SJSA1 (cell line): ENCODE results near the gene INPP5K. TPM values are rescaled to one million over a fixed set of nuclear protein-coding genes. Genes with fewer than 3 reads are reported as not detected.

Experiments used
- DNase-seq, 2 experiments: peaks; one replicate each; pipeline ENCODE4 v3.0.0-alpha.2; 2015 to 2020; ENCODE audit warnings: low spot score in 2 of 2, low read depth in 1 of 2
- H3K27ac ChIP-seq: fragments of 250-450 bp; sonication (Bioruptor Pico); 2 replicates; pipeline ENCODE4 v1.5.1; 2020; ENCODE audit warnings: mild to moderate bottlenecking, moderate library complexity
- H3K27me3 ChIP-seq: fragments of 250-450 bp; sonication (Bioruptor Pico); replicated peaks from 2 replicates; pipeline ENCODE4 v1.5.1; 2020; ENCODE audit warnings: mild to moderate bottlenecking, moderate library complexity
- H3K36me3 ChIP-seq: fragments of 250-450 bp; sonication (Bioruptor Pico); 2 replicates; pipeline ENCODE4 v1.5.1; 2020; ENCODE audit warnings: mild to moderate bottlenecking
- H3K4me1 ChIP-seq: fragments of 250-450 bp; sonication (Bioruptor Pico); replicated peaks from 2 replicates; pipeline ENCODE4 v1.6.1; 2021; ENCODE audit warnings: mild to moderate bottlenecking
- H3K4me3 ChIP-seq: fragments of 250-450 bp; sonication (Bioruptor Pico); 2 replicates; pipeline ENCODE4 v1.5.1; 2020; ENCODE audit warnings: mild to moderate bottlenecking
- H3K9me3 ChIP-seq: fragments of 250-450 bp; sonication (Bioruptor Pico); replicated peaks from 2 replicates; pipeline ENCODE4 v1.5.1; 2020; ENCODE audit warnings: mild to moderate bottlenecking
- total RNA-seq: library from RNA; depleted of rRNA; stranded (reverse); fragments of >200 nt; shearing (Covaris generic); gene quantifications from 2 replicates; pipeline ENCODE4 v1.2.3, GENCODE V29; 2014

Gene INPP5K
- total RNA-seq, 1 experiment from 2014 or later, result 18.1 TPM

DNA sequence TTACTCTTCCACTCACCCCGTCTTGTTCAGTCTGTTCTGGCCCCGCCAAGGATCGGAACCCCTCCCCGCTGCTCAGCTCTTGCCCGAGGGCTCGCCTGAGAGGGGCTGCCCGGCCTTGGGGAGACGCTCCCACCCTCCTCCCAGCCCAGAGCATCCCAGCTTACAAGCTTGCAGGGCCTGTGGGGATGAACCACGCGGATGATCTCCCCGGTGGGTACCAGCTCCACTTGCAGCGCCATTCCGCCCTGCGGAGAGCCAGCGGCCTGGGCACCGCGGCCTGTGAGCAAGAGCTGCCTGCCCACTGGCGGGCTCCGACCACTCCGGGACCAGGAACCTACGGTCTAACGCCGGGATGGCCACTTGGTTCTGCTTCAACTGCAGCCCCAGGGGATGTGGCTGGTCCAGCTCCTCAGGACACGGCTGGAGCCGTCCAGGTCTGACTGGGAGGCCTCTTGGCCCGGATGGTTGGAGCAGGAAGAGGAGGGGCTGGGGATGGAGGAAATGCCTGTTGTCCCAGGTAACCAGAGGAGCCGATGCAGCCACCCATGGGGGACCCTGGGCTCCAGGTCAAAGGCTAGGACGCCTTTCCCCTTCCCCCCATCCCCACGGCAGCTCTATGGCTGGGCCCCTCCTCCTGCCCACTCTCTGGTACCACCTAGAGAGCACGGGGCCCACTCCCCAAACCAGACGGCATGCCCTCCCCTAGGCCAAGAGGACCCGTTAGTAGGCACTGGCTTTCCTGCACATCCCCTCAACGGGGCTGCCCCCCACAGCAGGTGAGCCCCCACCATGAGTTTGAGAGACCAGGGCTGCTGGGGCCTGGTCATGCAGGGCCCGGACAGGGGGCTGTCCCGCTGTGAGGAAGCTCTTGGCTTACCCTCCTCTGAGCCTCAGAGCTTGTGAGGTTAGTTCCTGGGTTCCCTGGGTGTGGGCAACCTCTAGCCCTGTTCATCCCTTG lies 23.9 kb downstream of the INPP5K start, which contains the start of gene MYO1C:
Gene MYO1C, minus strand, starts transcription at position 438 of the 958 bp plus-strand sequence. Its CDS starts 199 bp downstream, at position 239.
- peaks cover 12% of the 10 kb centered on the region for H3K36me3 ChIP-seq
- no peaks in the 10 kb centered on the region for H3K9me3 ChIP-seq
- H3K27me3 ChIP-seq, result no peaks in the 10 kb centered on the region
- DNase-seq, result no peak
- H3K4me3 ChIP-seq, result peak within 1 kb of the TSS; percentile 73
- H3K27ac ChIP-seq, result peak within 1 kb of the TSS; percentile 40; the same call in 1 of the 2 replicates
- peaks cover 43% of the 10 kb centered on the region for H3K4me1 ChIP-seq

DNA sequence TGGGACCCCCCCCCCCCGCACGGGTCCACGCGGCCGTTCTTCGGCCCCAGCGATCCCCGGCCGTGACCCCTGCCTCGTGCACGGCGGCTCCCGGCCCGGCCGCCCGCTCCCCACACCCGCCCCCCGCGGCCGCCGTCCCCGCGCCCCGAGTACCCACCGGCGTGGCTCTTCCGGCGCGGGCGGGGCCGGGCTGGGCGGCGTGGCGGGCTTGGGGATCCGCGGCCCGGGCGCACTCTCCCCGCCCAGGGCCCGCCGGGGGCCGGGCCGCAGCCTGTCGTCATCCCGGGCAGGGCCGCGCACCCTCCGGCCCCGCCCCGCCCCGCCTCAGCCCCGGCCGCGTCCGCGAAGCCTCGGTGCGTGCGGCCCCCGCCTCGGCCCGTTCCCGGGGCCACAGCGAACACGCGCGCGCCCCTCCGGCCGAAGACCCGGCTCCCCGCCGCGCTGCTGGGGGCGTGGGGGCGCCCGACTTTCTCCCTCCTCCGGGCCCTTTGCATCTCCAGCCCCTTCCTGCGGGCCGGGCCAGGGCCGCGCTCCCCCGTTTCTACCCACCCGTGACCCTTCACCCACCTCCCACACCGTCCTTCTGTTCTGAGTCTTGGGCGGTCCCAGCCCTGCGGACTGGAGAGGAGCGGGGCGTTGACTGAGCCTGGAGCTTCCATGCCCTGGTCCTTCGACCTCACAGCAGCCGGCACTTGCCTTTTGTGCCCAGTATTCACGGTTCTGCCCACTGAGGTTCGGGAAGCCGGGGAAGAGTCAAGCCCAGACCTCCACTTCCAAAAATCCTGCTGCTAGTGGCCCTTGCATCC lies 24.8 kb downstream of the INPP5K start:
- peaks cover 49% of the 10 kb centered on the region for H3K4me1 ChIP-seq
- no peak for DNase-seq
- peaks cover 15% of the 10 kb centered on the region for H3K36me3 ChIP-seq
- H3K9me3 ChIP-seq, result no peaks in the 10 kb centered on the region
- H3K27ac ChIP-seq, result peak overlapping the region; percentile 57
- no peaks in the 10 kb centered on the region for H3K27me3 ChIP-seq
- peak overlapping the region; percentile 73 for H3K4me3 ChIP-seq

DNA sequence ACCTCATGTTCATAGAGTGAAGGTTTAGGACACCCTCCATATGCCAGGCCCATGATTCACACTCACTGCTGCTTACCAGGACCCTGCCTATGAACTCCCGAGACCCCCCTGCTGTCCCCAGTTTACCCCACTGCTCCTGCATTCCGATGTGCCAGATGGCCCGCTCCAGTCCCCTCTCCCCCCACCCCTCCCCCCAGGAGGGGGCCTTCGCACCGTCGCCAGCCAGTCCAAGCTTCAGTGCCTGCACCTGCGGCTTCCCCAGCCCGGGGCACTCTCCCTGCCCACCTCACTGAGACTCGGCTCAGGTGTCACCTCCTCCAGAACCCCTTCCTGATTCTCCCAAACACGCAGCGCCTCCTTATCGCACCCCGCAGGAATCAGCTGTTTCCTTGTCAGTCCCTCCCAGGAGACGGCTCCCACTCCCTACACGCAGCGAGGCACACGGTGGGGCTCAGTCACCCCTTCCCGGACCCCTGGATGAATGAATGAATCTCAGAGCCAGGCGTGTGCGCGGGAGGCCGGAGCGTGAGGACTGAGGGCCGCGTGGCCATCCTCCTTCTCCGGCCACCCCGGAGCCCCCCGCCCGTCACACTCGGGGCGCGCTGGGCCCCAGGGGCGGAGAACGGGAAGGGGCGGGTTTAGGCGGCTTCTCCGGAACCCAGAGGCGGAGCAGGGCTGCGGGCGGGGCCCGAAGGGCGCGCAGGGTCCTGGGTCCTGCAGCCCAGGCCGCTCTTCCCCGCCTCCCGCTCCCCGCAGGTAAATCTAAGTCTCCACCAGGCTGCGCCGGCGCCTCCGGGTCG lies 25.6 kb downstream of the INPP5K start:
- Histone ChIP-seq H3K4me1 (peaks cover 57% of the 10 kb centered on the region), H3K27ac (peak overlapping the region; percentile 57), H3K27me3 (no peaks in the 10 kb centered on the region), H3K4me3 (peak overlapping the region; percentile 73), H3K36me3 (peaks cover 13% of the 10 kb centered on the region), H3K9me3 (no peaks in the 10 kb centered on the region)
- DNase-seq, result peak in 1 of 2 experiments; percentile 45

DNA sequence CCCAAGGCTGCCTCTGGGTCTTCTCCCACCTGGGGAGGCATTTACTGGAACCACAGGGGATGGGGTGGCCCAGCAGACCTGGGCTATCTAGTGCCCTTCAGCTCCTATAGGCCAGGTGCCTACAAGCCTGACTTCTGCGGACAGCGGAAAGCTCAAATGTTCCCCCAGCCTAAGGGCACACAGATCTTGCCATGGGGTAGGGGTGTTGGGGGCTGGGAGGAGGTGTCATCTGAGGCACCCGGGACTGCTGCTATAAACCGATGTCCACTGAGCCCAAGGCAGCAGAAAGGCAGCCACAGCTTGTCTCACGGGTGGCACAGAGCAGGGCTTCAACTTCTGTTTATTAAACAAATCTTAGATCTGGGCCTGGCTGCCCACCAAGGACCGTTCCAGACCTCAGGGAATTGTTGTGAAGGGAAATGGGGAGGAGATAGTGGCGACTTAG lies 27.6 kb downstream of the INPP5K start:
- H3K36me3 ChIP-seq, result peaks cover 27% of the 10 kb centered on the region
- peak overlapping the region; percentile 76 for H3K27ac ChIP-seq
- peaks cover 63% of the 10 kb centered on the region for H3K4me1 ChIP-seq
- H3K9me3 ChIP-seq, result no peaks in the 10 kb centered on the region
- H3K27me3 ChIP-seq, result no peaks in the 10 kb centered on the region
- DNase-seq, result peak; percentile 69 to 75
- H3K4me3 ChIP-seq, result peak overlapping the region; percentile 29

DNA sequence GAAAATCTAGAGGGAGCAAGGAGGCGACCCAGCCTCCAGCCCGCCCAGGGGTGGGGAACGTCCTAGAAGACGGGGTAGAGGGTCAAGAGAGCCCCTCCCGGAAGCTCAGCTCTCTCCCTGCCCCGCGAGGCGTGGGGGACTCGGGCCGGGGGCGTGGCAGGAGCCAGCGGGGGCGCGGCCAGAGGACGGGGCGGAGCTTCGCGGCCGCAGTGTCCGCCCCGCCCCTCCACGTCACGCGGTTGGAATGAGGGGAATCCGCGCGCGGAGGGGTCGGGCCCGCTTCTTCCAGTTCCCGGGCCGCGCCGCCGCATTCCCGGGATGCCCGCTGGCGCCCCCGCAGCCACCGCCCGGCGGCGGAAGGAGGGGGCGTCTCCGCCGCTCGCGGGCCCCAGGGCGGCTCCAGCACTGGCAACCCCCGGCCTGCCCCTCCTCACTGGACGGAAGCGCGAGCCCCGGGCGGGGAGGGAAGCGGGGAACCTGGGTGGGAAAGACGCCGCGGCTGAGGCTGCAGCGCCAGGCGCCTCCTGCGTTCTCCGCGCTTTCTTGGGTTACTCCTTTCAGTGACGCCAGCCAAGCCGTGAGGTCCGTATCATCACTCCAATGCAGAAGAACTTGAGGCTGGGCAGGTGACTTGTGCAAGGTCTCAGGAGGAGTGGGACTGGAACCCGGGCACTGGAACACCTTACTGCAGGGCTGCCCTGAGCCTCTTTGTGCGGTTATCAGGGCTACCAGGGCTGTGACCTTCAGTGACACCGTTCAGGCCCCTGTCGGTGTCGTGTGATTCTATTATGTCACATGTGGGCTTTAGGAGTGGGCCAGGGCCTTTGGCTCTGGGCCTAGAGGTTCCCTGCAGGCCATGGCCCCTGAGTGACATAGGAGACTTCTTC lies 28.2 kb downstream of the INPP5K start:
- Histone ChIP-seq H3K36me3 (peaks cover 34% of the 10 kb centered on the region), H3K9me3 (no peaks in the 10 kb centered on the region), H3K27ac (peak overlapping the region; percentile 76)

DNA sequence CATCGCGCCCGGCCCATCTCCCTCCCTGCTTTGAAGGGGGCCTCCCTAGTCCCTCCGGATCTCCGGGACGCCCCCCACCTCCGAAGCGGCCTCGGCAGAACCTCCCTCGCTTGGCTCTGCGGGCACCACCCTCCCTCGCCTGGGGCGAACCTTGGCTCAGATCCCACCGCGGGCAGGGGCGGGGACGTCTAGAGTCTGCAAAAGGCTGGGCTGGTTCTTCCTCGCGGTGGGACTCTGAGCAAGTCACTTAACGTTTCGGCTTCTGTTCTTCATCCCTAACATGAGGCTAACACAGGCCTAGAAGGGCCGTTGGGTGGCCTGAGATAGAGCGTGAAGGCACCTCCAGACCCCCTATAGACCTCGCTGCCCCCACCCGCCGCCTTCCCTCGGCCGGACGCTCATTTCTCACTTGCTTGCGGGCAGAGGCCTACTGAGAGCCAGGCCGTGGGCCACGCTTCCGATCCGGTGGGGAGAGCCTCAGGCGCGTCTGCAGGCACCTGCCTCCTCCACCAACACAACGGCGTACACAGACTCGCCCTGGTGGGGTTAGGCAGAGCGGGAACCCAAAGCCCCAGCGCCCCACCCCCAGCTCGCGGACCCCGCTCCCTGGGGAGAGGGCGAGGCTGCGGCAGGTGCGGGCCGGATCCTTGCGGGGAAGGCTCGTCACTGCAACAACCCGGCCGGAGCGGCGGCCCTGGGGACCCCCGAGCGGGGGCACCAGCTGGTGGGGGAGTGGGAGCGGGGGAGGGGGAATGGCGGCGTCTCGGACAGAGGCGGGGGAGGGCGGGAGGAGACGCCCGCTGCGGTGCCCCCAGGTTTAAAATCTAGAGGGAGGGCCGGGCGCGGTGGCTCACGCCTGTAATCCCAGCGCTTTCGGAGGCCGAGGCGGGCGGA lies 29.4 kb downstream of the INPP5K start:
- Histone ChIP-seq H3K4me1 (peaks cover 58% of the 10 kb centered on the region), H3K9me3 (no peaks in the 10 kb centered on the region), H3K36me3 (peaks cover 42% of the 10 kb centered on the region), H3K27ac (peak overlapping the region; percentile 96), H3K4me3 (no peak overlapping the region), H3K27me3 (no peaks in the 10 kb centered on the region)
- DNase-seq, result no peak

More for the DNA sequence above, 28.2 kb downstream of the INPP5K start:
- Histone ChIP-seq H3K4me3 (peak overlapping the region; percentile 29), H3K27me3 (no peaks in the 10 kb centered on the region), H3K4me1 (peaks cover 63% of the 10 kb centered on the region)
- peak; percentile 89 to 97 for DNase-seq

DNA sequence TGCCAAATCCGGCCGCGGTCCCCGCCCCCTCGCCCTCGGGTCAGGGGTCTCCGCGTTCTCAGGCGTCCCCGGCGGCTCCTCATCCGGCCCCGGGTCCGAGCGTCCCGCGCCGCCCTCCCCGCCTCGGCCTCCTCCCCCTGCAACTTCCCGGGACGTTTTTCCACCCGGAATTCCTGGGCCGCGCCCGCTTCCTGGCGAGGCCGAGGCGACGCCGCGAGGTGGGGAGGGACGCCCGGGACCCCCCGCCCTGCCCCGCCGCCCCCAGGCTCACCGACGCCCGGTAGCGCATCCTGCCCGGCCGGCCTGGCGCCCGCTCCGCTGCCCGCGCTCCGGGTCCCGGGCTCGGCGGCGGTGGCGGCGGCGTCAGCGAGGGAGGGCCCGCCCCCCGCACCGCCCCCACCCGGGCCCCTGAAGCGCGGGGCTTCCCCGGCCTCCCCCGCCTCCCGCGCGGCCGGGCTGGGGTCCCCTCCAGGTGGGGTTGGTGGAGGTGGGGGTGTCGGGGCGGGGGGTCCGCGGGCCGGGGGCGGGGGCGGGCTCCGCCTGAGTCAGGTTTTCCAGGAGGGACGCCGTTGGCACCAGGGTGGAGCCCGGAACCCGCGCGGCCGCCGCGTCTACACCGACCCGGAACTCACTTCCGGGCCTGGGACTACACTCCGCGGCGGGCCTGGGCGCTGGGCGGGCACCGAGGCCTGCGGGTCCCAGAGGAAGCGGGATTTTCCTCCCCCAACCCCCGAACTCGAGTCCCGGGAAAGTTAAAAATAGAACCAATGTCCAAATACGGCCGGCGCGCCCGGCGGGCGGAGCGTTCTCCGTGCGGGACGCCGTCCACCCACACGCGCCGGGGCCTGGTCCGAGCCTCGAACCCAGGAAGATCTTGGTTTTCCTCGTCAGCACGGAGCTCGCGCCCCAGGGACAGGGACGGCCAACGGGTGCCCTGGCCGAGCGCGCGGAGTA lies 30.7 kb downstream of the INPP5K start:
- Histone ChIP-seq H3K27ac (peak overlapping the region; percentile 96), H3K27me3 (no peaks in the 10 kb centered on the region), H3K4me1 (peaks cover 50% of the 10 kb centered on the region), H3K9me3 (no peaks in the 10 kb centered on the region), H3K36me3 (peaks cover 49% of the 10 kb centered on the region), H3K4me3 (peak overlapping the region; percentile 90)
- DNase-seq, result peak; percentile 65 to 82

DNA sequence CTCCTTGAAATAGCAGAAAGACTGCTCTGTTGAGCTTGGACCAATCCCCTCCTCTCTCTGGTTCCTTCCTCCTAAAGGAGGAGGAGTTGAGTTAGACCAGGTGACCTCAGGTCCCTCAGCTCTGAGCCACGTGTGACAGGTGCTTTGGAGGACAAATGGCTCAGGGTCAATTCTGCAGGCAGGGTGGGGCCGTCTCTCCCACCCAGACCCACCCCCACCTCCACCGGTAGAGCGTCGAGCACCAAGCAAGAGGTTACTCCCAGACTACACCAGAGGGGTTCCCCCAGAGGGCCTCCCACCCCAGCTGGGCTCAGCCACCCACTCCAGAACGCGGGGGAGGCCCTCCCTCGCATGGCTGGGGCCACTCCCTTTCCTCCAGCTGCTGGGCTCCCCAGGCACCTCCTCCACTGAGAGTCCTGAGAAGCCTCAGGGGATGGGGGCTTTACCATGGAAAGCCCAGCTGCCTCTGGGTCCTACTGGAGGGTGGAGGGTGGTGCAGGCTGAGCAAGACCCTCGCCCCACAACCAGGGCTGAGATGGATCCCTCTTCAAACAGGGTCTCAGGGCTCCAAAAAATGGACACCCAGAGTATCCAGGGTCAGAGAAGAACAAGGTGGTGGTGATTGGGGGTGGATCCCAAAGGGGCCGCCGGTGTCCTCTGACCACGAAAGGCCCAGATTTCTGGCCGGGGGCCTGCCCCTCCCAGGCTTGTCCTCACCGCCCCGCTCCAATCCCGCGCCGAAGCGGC lies 31.6 kb downstream of the INPP5K start:
- H3K4me1 ChIP-seq, result peaks cover 42% of the 10 kb centered on the region
- no peaks in the 10 kb centered on the region for H3K27me3 ChIP-seq
- H3K9me3 ChIP-seq, result no peaks in the 10 kb centered on the region
- H3K27ac ChIP-seq, result peak overlapping the region; percentile 95
- peaks cover 56% of the 10 kb centered on the region for H3K36me3 ChIP-seq
- peak in 1 of 2 experiments; percentile 52 for DNase-seq
- peak overlapping the region; percentile 90 for H3K4me3 ChIP-seq

DNA sequence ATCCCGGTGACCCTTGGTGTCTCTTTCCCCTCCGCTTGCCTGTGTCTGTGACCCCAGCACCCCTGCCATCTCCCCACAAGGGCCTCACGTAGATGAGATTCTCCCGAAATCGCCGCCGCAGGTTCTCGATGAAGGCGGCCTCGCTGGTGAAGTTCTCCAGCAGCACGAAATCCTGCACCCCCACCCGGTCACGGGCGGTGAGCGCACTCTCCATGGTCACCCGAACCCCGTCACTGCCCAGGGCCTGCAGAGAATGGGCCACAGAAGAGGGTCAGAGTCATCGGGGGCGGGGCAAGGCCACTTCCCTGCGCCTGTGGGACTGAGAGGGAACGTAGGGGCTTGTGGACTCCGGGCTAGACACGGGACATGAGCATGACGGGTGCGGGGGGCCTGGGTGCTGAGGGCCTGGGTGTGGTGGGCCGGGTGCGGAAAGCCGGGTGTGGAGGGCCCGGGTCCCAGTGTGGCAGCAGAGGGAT lies 32.3 kb downstream of the INPP5K start:
- Histone ChIP-seq H3K27me3 (no peaks in the 10 kb centered on the region), H3K9me3 (no peaks in the 10 kb centered on the region), H3K27ac (no peak overlapping the region), H3K36me3 (peaks cover 61% of the 10 kb centered on the region), H3K4me3 (peak overlapping the region; percentile 90; the same call in 1 of the 2 replicates), H3K4me1 (peaks cover 35% of the 10 kb centered on the region)
- DNase-seq, result no peak

DNA sequence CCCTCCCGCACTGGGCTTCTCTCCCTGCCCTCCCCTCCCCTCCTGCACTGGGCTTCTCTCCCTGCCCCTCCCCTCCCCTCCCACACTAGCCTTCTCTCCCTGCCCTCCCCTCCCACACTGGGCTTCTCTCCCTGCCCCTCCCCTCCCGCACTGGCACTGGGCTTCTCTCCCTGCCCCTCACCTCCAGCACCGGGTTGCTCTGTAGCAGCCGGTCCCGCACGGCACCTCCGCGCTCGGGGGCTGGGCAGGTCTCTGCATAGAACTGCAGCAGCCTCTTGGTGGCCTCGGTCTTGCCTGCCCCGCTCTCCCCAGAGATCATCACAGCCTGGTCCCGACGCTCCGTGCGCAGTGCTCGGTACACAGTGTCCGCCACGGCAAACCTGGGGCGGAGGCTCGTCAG lies 33.7 kb downstream of the INPP5K start:
- H3K27me3 ChIP-seq, result no peaks in the 10 kb centered on the region
- H3K9me3 ChIP-seq, result no peaks in the 10 kb centered on the region
- H3K4me3 ChIP-seq, result no peak overlapping the region
- H3K4me1 ChIP-seq, result peaks cover 22% of the 10 kb centered on the region
- H3K27ac ChIP-seq, result no peak overlapping the region
- DNase-seq, result no peak
- peaks cover 75% of the 10 kb centered on the region for H3K36me3 ChIP-seq
